GM19468 (cell line): Measurements from ENCODE around the gene PPEF2.

ENCODE experiments used
- ATAC-seq: cut with Tn5 transposase; IDR thresholded peaks from one replicate; pipeline ENCODE4 v1.9.1; 2021; ENCODE audit warnings: mild to moderate bottlenecking, moderate library complexity, moderate number of reproducible peaks; ENCODE audit not compliant: unreplicated experiment; ENCODE audit errors: extremely low read depth

PPEF2 gene

DNA sequence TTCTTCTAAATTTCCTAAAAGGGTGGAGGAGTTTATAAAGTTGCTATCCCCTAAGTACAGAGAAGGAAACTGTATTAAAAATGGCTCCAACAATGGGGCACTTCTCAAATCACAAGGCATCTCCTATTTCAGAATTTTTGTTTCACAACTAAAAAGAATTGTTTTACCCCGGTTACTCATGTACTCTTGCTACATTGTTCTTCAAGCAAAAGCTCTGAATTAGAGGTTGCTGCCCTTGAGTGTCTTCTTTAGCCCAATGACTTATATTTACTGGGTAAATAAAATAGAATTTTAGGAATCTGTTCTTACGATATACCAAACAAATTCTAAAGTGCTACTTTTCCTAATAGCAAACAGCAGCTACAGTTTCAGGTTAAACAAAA, 67.5 kb downstream of the PPEF2 start:
- no peak for ATAC-seq

DNA sequence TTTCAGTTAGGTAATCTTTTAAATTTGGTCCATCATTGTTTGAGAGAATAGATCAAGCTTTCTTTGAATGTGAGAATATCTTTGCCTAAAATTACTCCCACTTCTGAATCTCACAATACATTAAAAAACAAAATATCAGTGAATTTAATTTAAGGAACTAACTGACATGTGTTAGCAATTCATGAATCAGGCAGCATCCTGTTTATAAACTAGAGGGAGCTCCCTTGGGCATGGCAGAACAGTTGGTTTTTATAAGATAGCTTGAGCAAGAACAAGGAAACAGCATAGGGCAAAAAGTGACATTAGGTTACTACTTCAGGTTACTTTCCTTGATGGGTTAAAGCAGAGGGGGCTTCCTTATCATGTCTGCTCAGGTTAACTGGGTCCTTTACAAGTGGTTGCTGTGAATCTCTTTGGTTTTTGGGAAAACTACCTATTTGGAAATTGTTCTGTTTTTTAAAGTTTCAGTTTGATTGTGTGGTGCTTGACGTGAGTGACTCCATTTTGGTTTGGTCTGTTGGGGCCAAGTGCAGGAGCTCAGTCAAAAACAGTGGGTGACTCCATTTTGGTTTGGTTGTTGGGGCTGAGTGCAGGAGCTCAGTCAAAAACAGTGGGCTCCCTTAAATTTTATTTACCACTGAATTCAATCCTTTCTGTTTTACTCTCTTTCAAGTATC, 68.0 kb downstream of the PPEF2 start:
- no peak for ATAC-seq

DNA sequence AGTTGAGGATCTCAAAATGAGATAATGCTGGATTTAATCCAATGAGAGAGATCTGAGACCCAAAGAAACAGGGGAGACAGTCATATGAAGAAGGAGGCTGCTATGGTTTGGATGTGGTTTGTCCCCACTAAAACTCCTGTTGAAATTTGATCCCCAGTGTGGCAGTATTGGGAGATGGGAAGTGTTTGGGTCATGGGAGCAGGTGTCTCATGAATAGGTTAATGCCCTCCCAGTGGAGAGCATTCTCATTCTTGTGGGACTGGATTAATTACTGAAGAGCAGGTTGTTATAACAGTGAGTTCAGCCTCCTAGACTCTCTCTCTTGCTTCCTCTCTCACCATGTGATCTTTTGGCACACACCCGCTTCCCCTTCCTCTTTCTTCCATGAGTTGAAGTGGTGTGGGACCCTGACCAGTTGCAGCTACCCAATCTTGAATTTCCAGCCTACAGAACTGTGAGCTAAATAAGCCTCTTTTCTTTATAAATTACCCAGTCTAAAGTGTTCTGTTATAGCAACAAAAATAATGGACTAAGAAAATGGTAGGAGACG, 70.3 kb downstream of the PPEF2 start:
- no peak for ATAC-seq

DNA sequence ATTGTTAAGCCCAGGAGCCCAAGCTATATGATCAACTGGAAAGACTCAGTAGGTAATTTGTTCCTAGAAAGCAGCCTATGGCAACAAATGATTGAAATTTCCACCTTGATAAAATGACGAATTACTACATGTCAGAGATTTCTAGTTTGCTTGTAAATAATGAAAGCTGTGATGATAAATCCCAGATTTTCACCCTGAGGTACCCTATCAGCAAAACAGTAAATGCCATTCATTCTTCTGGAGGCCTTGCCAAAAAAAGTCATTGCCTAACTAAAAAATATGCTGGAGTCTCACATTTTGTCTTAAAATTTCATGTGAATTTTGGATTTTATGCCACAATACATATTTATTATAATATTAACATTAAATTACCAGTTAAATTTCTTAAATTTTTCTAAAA, 71.3 kb downstream of the PPEF2 start:
- ATAC-seq: no peak

DNA sequence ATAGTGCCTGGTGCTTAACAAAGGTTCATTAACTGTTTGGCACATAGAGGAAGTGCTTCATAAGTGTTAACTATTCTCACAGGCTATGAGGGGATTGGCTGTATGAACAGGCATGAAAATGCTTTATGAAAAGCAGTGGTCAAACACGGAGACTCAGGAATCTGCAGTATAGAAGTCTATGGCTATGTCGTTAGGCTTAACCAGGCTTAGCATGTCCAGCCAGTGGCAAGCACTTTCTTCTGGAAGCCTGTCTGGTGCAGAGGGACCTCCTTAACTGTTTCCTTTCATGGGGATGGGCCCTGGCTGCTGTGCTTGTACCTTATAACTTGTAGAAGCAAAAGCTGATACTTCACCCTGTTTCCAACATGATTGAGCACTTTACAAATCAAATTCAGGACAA, 78.4 kb downstream of the PPEF2 start:
- no peak for ATAC-seq

DNA sequence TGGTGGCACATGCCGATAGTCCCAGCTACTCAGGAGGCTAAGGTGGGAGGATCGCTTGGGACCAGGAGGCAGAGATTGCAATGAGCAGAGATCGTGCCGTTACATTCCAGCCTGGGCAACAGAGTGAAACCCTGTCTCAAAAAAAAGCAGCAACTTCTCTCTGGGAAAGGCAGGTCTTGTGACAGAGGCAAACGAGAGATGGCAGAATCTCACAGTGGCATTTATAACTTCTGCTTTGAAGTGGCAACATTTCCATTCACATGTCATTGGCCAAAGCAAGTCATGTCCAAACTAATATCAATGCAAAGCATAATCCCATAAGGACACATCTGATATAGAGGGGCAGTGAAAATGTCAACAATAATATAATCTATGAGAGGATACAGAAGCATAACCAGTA, 79.8 kb downstream of the PPEF2 start:
- ATAC-seq: no peak

DNA sequence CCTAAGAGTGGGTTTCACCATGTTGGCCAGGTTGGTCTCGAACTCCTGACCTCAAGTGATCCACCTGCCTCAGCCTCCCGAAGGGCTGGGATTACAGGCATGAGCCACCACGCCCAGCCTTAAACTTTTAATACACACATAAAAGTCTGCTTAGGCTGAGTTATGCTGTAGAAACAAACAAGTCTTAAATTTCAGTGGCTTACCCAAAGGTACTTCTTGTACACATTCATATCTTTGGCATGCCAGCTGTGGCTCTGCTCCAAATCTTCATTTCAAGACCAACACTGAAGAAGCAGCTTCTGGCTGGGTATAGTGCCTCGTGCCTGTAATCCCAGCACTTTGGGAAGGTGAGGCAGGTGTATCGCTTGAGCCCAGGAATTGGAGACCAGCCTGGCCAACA, 80.3 kb downstream of the PPEF2 start:
- ATAC-seq: no peak

DNA sequence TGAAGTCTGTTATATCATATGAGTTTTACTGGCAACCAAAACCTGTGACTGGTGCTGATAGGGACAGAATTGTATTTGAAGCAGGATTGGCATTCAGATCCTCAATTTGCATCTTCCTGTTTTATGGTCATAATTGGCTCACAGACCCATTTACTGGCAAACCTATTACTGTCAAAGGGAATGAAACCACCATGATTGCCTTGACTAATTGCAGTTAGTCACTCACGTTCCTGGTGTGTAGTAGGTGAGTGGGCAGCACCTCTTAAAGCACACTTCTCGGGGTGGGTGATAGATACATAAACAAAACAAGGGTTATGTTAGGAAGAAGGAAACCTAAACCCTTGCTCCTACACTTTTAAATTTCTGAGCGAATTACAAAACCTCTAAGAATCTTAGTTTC, 81.0 kb downstream of the PPEF2 start:
- ATAC-seq: no peak

DNA sequence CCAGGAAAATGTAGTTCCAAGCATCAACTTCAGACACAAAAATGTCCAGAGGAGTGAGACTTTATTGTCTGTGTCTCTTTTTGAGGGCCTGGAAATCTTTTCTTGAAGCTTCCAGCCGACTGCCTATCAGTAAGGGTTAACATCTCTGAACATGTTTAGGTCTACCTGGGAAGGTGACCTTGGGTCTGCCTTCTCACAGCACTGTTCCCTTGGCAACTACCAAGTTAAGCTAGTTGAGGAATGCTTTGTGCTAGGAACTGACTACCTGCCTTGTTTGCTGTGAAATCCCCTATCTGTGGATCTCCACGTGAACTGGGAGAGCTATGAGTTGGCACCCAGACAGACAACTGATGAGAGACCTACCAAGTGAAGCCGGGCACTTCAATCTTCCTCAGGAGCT, 81.6 kb downstream of the PPEF2 start:
- ATAC-seq: no peak

DNA sequence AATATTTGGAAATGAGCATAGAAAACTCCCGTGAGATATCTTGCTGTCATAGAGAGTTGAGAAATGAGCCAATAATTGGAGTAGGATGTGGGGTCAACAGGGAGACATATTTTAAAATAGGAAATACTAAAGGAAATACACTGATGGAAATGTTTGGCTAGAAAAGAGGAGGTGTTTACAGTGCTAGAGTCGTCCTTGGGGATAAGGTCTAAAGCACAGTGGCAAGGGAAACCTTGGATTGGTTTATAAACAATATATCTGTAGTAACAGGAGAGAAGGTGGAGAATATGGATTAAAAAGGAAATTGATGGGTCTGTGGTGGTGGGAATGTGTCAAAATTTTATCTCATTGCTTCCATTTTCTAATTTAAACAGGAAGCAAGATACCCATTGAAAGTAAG, 82.1 kb downstream of the PPEF2 start:
- no peak for ATAC-seq

DNA sequence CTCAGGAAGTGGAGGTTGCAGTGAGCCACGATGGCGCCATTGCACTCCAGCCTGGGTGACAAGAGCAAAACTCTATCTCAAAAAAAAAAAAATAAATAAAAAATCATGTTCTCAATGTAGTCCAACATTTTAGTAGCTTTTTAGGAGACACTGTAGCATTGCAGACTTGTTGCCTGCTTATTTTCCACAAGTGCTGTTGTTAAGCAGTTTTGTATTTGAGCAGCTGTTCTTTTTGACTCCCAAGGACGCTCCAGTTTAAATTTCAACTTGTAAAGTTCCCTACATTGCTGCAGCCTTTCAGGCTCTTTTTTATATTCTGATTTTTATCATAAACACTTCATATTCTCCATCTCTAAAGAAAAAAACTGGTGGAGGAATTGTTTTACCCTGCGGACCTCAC, 83.1 kb downstream of the PPEF2 start:
- no peak for ATAC-seq

DNA sequence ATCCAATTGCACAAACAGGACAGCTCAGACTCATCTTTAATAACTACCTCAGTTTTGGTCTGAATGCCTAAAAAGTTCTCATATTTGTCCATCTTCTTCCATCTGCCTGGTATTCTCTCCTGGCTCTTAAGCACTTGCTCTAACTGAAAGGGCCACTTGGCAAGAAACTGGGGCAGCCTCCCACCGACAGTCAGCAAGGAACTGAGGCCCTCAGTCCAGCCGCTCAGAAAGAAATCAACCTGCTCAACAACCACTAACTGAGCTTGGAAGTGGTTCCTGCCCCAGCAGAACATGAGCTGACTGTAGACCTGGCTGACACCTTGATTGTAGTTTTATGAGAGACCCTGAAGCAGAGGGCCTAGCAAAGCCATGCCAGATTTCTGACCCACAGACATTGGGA, 84.4 kb downstream of the PPEF2 start:
- no peak for ATAC-seq
